GM18909 (cell line): ENCODE data around the gene FBXW9.
"Not testable (repeated sequence)": the region's sequence is repeated elsewhere in the genome, so short reads cannot be mapped to it uniquely, and the experiment has no call there.

ENCODE experiments used
- ATAC-seq: cut with Tn5 transposase; IDR thresholded peaks from one replicate; pipeline ENCODE4 v1.9.1; 2021; ENCODE audit warnings: mild to moderate bottlenecking; ENCODE audit not compliant: unreplicated experiment, poor library complexity

FBXW9 gene

GRCh38 chr19:12696366-12697335 is at the start of gene FBXW9:
TSS of gene FBXW9 (minus strand) at chr19:12696631. CDS start at chr19:12696581, 50 bp downstream.
- peak; percentile 85 for ATAC-seq

- ATAC-seq, result no peak
These were observed 48.9 kb upstream of the FBXW9 start for GRCh38 chr19:12745166-12745897.

- no peak for ATAC-seq
These were observed 41.5 kb upstream of the FBXW9 start for GRCh38 chr19:12737835-12738351.

GRCh38 chr19:12736995-12737834 is 40.8 kb upstream of the FBXW9 start, which contains the start of gene GET3:
TSS of gene GET3 (plus strand) at chr19:12737497. CDS start at chr19:12737506, 9 bp downstream.
- ATAC-seq, result peak; percentile 70

- no peak for ATAC-seq
These were observed 37.2 kb upstream of the FBXW9 start for GRCh38 chr19:12733369-12734214.

GRCh38 chr19:12731337-12731736 is 34.9 kb upstream of the FBXW9 start:
- no peak for ATAC-seq

- ATAC-seq, result no peak
These were observed 33.6 kb upstream of the FBXW9 start for GRCh38 chr19:12730064-12730463.

- no peak for ATAC-seq
These were observed 31.5 kb upstream of the FBXW9 start for GRCh38 chr19:12727745-12728433.

GRCh38 chr19:12726988-12727316 is 30.5 kb upstream of the FBXW9 start:
- ATAC-seq, result no peak

- not testable (repeated sequence) for ATAC-seq
These were observed 29.2 kb upstream of the FBXW9 start for GRCh38 chr19:12725612-12726011.

- no peak for ATAC-seq
These were observed 27.4 kb upstream of the FBXW9 start, which contains the start of gene TNPO2 for GRCh38 chr19:12723641-12724426. TSS of gene TNPO2 (minus strand) at chr19:12723932. CDS start at chr19:12720977, 2,955 bp downstream.

- no peak for ATAC-seq
These were observed 26.9 kb upstream of the FBXW9 start for GRCh38 chr19:12723381-12723640.

- peak; percentile 83 for ATAC-seq
These were observed 26.3 kb upstream of the FBXW9 start for GRCh38 chr19:12722566-12723380.

GRCh38 chr19:12721656-12722565 is 25.5 kb upstream of the FBXW9 start:
- peak; percentile 30 for ATAC-seq

GRCh38 chr19:12720851-12721655 is 24.6 kb upstream of the FBXW9 start:
- ATAC-seq, result no peak
